Measurements from ENCODE around the gene EEFSEC. TPM values are rescaled to one million over a fixed set of nuclear protein-coding genes. Genes with fewer than 3 reads are reported as not detected.
A peak's percentile ranks its signal among the peaks of the same experiment; 100 is the strongest.

The EEFSEC gene
- total and polyA plus RNA-seq, 2 of the 4 experiments (the other 2 are of a cell fraction), result 4.5 to 9.3 TPM

DNA sequence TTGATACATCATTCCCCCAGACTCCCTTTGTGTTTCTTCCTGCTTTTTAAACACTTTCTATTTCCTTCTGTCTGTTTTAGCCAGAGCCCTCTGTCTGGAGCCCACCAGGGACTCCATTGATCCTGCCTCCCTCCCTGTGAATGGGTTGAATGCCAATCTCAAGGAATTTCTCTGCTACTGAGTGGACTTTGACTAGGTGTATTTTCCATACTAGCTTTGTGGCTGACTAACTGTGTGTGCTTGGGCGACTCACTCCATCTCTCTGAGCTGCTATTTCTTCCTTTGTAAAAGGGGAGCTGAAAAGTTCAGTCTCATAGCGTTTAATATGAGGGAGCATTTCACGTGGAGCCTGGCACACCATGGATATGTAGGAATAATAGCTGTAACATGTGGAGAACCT lies 98.8 kb downstream of the EEFSEC start:
- H3K4me2 ChIP-seq (ENCODE audit: low read depth, low read length), result no peak overlapping the region
- dilution Hi-C loops (cut with HindIII; ENCODE audit: low sequenced_read_pairs, unreplicated experiment) (no loop called here), in situ Hi-C loops (cut with MboI; ENCODE audit: low sequenced_read_pairs) (no loop called here), intact Hi-C loops (cut with micrococcal nuclease) (no loop called here)
- H4K91ac ChIP-seq (ENCODE audit: insufficient read depth, low read depth, low read length), result no peak overlapping the region
- no peak overlapping the region for H2BK5ac ChIP-seq (ENCODE audit: low read depth, low read length, poor library complexity, severe bottlenecking)
- no peak overlapping the region for H2AK5ac ChIP-seq (ENCODE audit: low read depth, low read length)
- H2BK15ac ChIP-seq (ENCODE audit: low read depth, low read length), result no peak overlapping the region
- no peak overlapping the region for H3K23ac ChIP-seq (ENCODE audit: low read depth, low read length)
- H2AFZ ChIP-seq (replicated peaks; ENCODE audit: low read length, poor library complexity), result no peak overlapping the region
- CTCF ChIA-PET, result no interaction called here
- H2AK9ac ChIP-seq (replicated peaks; ENCODE audit: low read depth, low read length, poor library complexity), result no peak overlapping the region
- no peak overlapping the region for H4K8ac ChIP-seq (ENCODE audit: low read depth in 2 of 2, low read length in 2 of 2)
- no peak overlapping the region for H3K27ac ChIP-seq (ENCODE audit: insufficient read depth, low read length)
- H3K18ac ChIP-seq (ENCODE audit: low read depth, low read length), result no peak overlapping the region
- 0 out of 2 replicates have a peak, but pooled peaks cover 7% of the 10 kb centered on the region for H4K20me1 ChIP-seq (ENCODE audit: insufficient read depth, low read length)
- no TSS peak for BruUV-seq (replicated peaks)
- no peak overlapping the region for H3K4ac ChIP-seq (ENCODE audit: low read depth, low read length)
- no peak overlapping the region for H2BK120ac ChIP-seq (ENCODE audit: low read depth, low read length)
- 33% methylated on average over 1 of the region's 3 CpGs; no CpG with 5 or more reads in 1 of the 2 experiments for WGBS, 2 experiments (ENCODE audit: extremely low coverage in 2 of 2, insufficient read length in 1 of 2)
- H3K14ac ChIP-seq (replicated peaks; ENCODE audit: low read depth, low read length), result no peak overlapping the region
- peaks cover 2% of the 10 kb centered on the region for H3K36me3 ChIP-seq (ENCODE audit: control insufficient read depth, insufficient read depth, low read length)
- H4K5ac ChIP-seq (ENCODE audit: low read depth, low read length), result no peak overlapping the region
- H3K4me1 ChIP-seq (ENCODE audit: control insufficient read depth, insufficient read depth, low read length), result peaks cover 6% of the 10 kb centered on the region; the same call in 1 of the 2 replicates
- TF ChIP-seq CEBPB (IDR thresholded peaks at IDR 0.05; ENCODE audit: low read depth, low read length) (no peak), RFX5 (IDR thresholded peaks at IDR 0.05; ENCODE audit: low read depth, low read length) (no peak), SMC3 (IDR thresholded peaks at IDR 0.05; ENCODE audit: low read depth, low read length) (no peak)
- DNase-seq, result peak; percentile 3
- H3K9ac ChIP-seq (ENCODE audit: low read depth, low read length), result no peak overlapping the region
- POLR2A ChIA-PET (ENCODE audit: unreplicated experiment), result no interaction called here
- no peaks in the 10 kb centered on the region for H3K9me3 ChIP-seq (ENCODE audit: control insufficient read depth, insufficient read depth, low read length)
- peak; percentile 29; the same call in 1 of the 2 replicates for ATAC-seq (ENCODE audit: low read depth)
- H2BK20ac ChIP-seq (ENCODE audit: low read depth, low read length), result no peak overlapping the region
- no peaks in the 10 kb centered on the region for H3K27me3 ChIP-seq (ENCODE audit: control insufficient read depth, insufficient read depth, low read length)
- peaks cover 11% of the 10 kb centered on the region; the same call in 1 of the 2 replicates for H3K9me1 ChIP-seq (ENCODE audit: insufficient read depth, low read length)
- no peak overlapping the region for H3K56ac ChIP-seq (ENCODE audit: extremely low read depth, insufficient read depth, low read length)
- no peak overlapping the region for H3K4me3 ChIP-seq (ENCODE audit: insufficient read depth, low read depth, low read length)
- peaks cover 0 to 11% of the 10 kb centered on the region in 2 experiments; a peak in 2 of 4 replicates for H3K79me1 ChIP-seq (ENCODE audit: low read depth in 1 of 2, low read length in 2 of 2)
